ENCODE results near the gene NUTM1. TPM values are rescaled to one million over a fixed set of nuclear protein-coding genes. Genes with fewer than 3 reads are reported as not detected.

Gene NUTM1
- total and polyA plus RNA-seq, 2 of the 13 experiments (the other 11 are each of a cell fraction or from before 2014, with no cell fraction given) = not detected

DNA sequence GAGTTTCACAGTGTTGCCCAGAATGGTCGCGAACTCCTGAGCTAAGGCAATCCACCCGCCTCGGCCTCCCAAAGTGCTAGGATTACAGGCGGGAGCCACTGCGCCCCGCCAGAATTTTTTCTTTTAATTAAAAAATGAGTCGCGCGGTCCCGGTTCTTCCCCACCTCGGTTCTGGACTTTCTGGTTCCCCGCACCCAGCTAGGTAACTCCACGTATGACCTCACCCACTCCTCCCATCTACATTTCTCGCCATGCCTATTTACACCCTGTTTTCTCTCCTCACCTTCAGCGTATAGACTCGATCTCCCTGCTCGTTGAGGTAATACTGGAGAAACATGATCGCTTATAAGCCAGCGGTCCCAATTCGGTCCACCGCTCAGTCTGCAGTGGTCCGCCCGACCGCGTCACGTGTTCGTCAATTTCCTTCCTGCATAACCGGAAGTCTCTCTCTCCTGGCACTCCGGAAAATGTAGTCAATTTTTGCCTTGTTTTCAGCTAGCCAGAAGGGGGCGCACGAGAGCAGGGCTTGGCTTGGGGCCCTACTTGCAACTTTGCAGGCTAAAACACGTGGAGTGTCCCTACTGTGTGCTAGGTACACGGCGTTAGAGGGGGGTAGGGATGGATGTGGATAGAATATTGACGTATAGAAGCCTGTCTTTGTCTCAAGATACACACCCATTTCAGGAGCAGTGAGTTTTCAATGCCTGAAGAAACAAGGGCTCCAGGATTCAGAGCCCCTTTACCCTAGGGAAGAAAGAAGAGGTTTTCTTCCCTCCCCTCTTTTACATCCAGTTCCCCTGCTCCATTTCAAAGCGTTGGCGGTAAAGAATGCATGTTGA is at the start of gene NUTM1, which contains the start of gene NOP10 (continued):
- TF ChIP-seq PATZ1 (CRISPR knock-in tag; IDR thresholded peaks at IDR 0.05) = peak; percentile 35; the same call in 1 of the 2 replicates
- peak; percentile 26; the same call in 1 of the 2 replicates for TF ChIP-seq MEIS2 (CRISPR knock-in tag; IDR thresholded peaks at IDR 0.05)
- no peak for TF ChIP-seq E2F5 (CRISPR knock-in tag; conservative IDR thresholded peaks at IDR 0.05)
- TF ChIP-seq ZNF292 (CRISPR knock-in tag; IDR thresholded peaks at IDR 0.05; ENCODE audit: borderline replicate concordance, low read depth) = no peak
- peak; percentile 63; the same call in 1 of the 2 replicates for TF ChIP-seq SNAPC4 (CRISPR knock-in tag; IDR thresholded peaks at IDR 0.05)
- TF ChIP-seq ZSCAN20 (CRISPR knock-in tag; IDR thresholded peaks at IDR 0.05; ENCODE audit: borderline replicate concordance) = no peak
- TF ChIP-seq ZNF12 (CRISPR knock-in tag; IDR thresholded peaks at IDR 0.05) = peak; percentile 41; the same call in 1 of the 2 replicates
- no peak for TF ChIP-seq FOXM1 (CRISPR knock-in tag; IDR thresholded peaks at IDR 0.05)
- TF ChIP-seq PHF20 (CRISPR knock-in tag; IDR thresholded peaks at IDR 0.05) = peak; percentile 93
- 0 out of 2 replicates have a peak, but pooled peaks have one; percentile 9 for TF ChIP-seq BCL6 (CRISPR knock-in tag; IDR thresholded peaks at IDR 0.05)
- TF ChIP-seq ZNF879 (CRISPR knock-in tag; IDR thresholded peaks at IDR 0.05) = no peak
- TF ChIP-seq GTF2F1 (IDR thresholded peaks at IDR 0.05; ENCODE audit: low read length) = no peak
- TF ChIP-seq ZBTB20 (CRISPR knock-in tag; IDR thresholded peaks at IDR 0.05; ENCODE audit: borderline replicate concordance, low read depth) = peak; percentile 53; the same call in 1 of the 2 replicates
- 0 out of 2 replicates have a peak, but pooled peaks have one; percentile 50 for TF ChIP-seq ZNF777 (CRISPR knock-in tag; IDR thresholded peaks at IDR 0.05)
- TF ChIP-seq RBFOX2 (IDR thresholded peaks at IDR 0.05; ENCODE audit: low read depth, low read length) = peak; percentile 61
- TF ChIP-seq IKZF4 (CRISPR knock-in tag; IDR thresholded peaks at IDR 0.05; ENCODE audit: borderline replicate concordance, low read depth, not compliant biosample characterization) = peak; percentile 85
- TF ChIP-seq GFI1 (CRISPR knock-in tag; IDR thresholded peaks at IDR 0.05; ENCODE audit: borderline replicate concordance) = no peak
- peak; percentile 85 for TF ChIP-seq CREB1 (IDR thresholded peaks at IDR 0.05)
- peak; percentile 87 for TF ChIP-seq CREB1 (CRISPR knock-in tag; IDR thresholded peaks at IDR 0.05)
- peak; percentile 81; the same call in 1 of the 2 replicates for TF ChIP-seq REPIN1 (CRISPR knock-in tag; IDR thresholded peaks at IDR 0.05; ENCODE audit: borderline replicate concordance, low read depth)
